Gastroesophageal sphincter (tissue), 3 donors: ENCODE results near the gene PNPLA5.

ENCODE experiments used
- POLR2A ChIP-seq, 2 donors: fragments of 450-650 bp; IDR thresholded peaks; one replicate each; pipeline ENCODE4 v1.6.1; 2017; ENCODE audit warnings: antibody characterized with exemption in 2 of 2, mild to moderate bottlenecking in 2 of 2, moderate library complexity in 1 of 2
- POLR2AphosphoS5 ChIP-seq: sonication (generic); formaldehyde crosslinking; IDR thresholded peaks from one replicate; pipeline ENCODE4 v1.6.1; 2017; ENCODE audit warnings: antibody characterized with exemption
- TF ChIP-seq, protein P1 (sequence below), 4 experiments: fragments of 200-600 bp in 2 of 4; fragments of 450-650 bp in 2 of 4; sonication (generic) in 1 of 4; IDR thresholded peaks; one replicate each; pipeline ENCODE4 v1.5.1; 2017 to 2019; ENCODE audit warnings: antibody characterized with exemption in 4 of 4, mild to moderate bottlenecking in 2 of 4, moderate library complexity in 2 of 4

DNA sequence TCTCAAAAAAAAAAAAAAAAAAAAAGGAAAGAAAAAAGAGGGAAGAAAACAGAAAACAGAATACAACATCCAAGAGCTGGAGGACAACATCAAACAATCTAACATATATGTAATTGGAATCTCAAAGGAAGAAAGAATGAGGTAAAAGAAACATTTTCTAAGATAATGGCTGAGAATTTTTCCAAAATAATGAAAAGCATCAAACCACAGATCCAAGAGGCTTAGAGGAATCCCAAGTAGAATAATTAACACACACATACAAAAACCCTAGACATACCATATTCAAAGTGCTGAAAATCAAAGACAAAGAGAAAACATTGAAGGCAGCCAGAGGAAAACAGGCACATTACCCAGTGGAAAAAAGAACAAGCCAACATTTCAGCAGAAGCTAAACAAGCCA is 34.4 kb downstream of the PNPLA5 start:
- TF ChIP-seq, protein P1, sequence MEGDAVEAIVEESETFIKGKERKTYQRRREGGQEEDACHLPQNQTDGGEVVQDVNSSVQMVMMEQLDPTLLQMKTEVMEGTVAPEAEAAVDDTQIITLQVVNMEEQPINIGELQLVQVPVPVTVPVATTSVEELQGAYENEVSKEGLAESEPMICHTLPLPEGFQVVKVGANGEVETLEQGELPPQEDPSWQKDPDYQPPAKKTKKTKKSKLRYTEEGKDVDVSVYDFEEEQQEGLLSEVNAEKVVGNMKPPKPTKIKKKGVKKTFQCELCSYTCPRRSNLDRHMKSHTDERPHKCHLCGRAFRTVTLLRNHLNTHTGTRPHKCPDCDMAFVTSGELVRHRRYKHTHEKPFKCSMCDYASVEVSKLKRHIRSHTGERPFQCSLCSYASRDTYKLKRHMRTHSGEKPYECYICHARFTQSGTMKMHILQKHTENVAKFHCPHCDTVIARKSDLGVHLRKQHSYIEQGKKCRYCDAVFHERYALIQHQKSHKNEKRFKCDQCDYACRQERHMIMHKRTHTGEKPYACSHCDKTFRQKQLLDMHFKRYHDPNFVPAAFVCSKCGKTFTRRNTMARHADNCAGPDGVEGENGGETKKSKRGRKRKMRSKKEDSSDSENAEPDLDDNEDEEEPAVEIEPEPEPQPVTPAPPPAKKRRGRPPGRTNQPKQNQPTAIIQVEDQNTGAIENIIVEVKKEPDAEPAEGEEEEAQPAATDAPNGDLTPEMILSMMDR (IDR thresholded peaks at IDR 0.05): no peak
- no peak for TF ChIP-seq POLR2A (IDR thresholded peaks at IDR 0.05)
- no peak for TF ChIP-seq POLR2AphosphoS5
